ENCODE results near the gene METTL27. TPM values are rescaled to one million over a fixed set of nuclear protein-coding genes. Genes with fewer than 3 reads are reported as not detected.
A peak's percentile ranks its signal among the peaks of the same experiment; 100 is the strongest.

Gene METTL27
- total and polyA plus RNA-seq, 2 donors (not counting 1 experiment from before 2014, with no cell fraction given) = 2.1 to 15.7 TPM

DNA sequence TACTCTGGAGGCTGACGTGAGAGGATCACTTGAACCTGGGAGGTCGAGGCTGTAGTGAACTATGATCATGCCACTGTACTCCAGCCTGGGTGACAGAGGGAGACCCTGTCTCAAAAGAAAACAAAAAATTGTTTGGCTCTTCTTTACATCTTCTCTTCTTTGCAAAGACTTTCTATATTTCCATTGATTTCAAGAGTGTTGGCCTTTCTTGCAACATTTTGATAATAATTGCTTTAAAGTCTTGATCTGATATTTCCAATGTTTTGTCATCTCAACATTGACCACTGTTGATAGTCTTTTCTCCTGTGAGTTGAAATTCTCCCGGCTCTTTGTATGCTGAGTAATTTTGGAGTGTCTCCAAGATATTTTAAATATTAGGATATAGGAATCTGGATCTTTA is 29.3 kb downstream of the METTL27 start:
- Histone ChIP-seq H3K27ac (ENCODE audit: insufficient read depth, low read length) (no peak overlapping the region), H3K9ac (ENCODE audit: insufficient read depth, low read length) (no peak overlapping the region), H3K4me1 (ENCODE audit: control insufficient read depth, extremely low read depth, insufficient read depth, low read length) (no peaks in the 10 kb centered on the region), H3K9me3 (ENCODE audit: control insufficient read depth, insufficient read depth, low read depth, low read length) (no peaks in the 10 kb centered on the region), H2AFZ (ENCODE audit: low read length) (no peak overlapping the region), H4K20me1 (ENCODE audit: control insufficient read depth, extremely low read depth, insufficient read depth, low read length) (no peaks in the 10 kb centered on the region), H3K79me2 (ENCODE audit: control insufficient read depth, insufficient read depth, low read length) (no peaks in the 10 kb centered on the region), H3K27me3 (ENCODE audit: control insufficient read depth, insufficient read depth, low read length) (no peaks in the 10 kb centered on the region), H3K4me2 (ENCODE audit: extremely low read depth, insufficient read depth, low read length) (no peak overlapping the region), H3K4me3 (replicated peaks in 1 of 4; ENCODE audit: control extremely low read depth in 1 of 4, insufficient read depth in 1 of 4, low read depth in 3 of 4, low read length in 4 of 4) (no peak overlapping the region), H3K36me3 (ENCODE audit: control insufficient read depth, insufficient read depth, low read length) (no peaks in the 10 kb centered on the region)
- no peak for TF ChIP-seq EZH2 (IDR thresholded peaks at IDR 0.05; ENCODE audit: low read length, missing control alignments)
- no peak for TF ChIP-seq CTCF (conservative IDR thresholded peaks at IDR 0.05 in 1 of 2, IDR thresholded peaks at IDR 0.05 in 1 of 2; ENCODE audit: low read depth in 1 of 2, low read length in 2 of 2)
- DNase-seq (ENCODE audit: low read depth in 2 of 2) = no peak

- Histone ChIP-seq H3K79me2 (ENCODE audit: control insufficient read depth, insufficient read depth, low read length) (no peaks in the 10 kb centered on the region), H4K20me1 (ENCODE audit: control insufficient read depth, extremely low read depth, insufficient read depth, low read length) (no peaks in the 10 kb centered on the region), H3K27me3 (ENCODE audit: control insufficient read depth, insufficient read depth, low read length) (no peaks in the 10 kb centered on the region), H2AFZ (ENCODE audit: low read length) (no peak overlapping the region), H3K4me3 (replicated peaks in 1 of 4; ENCODE audit: control extremely low read depth in 1 of 4, insufficient read depth in 1 of 4, low read depth in 3 of 4, low read length in 4 of 4) (no peak overlapping the region), H3K4me1 (ENCODE audit: control insufficient read depth, extremely low read depth, insufficient read depth, low read length) (no peaks in the 10 kb centered on the region), H3K27ac (ENCODE audit: insufficient read depth, low read length) (no peak overlapping the region), H3K4me2 (ENCODE audit: extremely low read depth, insufficient read depth, low read length) (no peak overlapping the region), H3K9me3 (ENCODE audit: control insufficient read depth, insufficient read depth, low read depth, low read length) (no peaks in the 10 kb centered on the region), H3K36me3 (ENCODE audit: control insufficient read depth, insufficient read depth, low read length) (no peaks in the 10 kb centered on the region), H3K9ac (ENCODE audit: insufficient read depth, low read length) (no peak overlapping the region)
- peak; percentile 40 to 53 for DNase-seq (ENCODE audit: low read depth in 2 of 2)
- TF ChIP-seq EZH2 (IDR thresholded peaks at IDR 0.05; ENCODE audit: low read length, missing control alignments) (no peak), CTCF (conservative IDR thresholded peaks at IDR 0.05 in 1 of 2, IDR thresholded peaks at IDR 0.05 in 1 of 2; ENCODE audit: low read depth in 1 of 2, low read length in 2 of 2) (peak; percentile 71 to 79)
Measured at GRCh38 chr7:73811760-73812168, 30.6 kb downstream of the METTL27 start.

DNA sequence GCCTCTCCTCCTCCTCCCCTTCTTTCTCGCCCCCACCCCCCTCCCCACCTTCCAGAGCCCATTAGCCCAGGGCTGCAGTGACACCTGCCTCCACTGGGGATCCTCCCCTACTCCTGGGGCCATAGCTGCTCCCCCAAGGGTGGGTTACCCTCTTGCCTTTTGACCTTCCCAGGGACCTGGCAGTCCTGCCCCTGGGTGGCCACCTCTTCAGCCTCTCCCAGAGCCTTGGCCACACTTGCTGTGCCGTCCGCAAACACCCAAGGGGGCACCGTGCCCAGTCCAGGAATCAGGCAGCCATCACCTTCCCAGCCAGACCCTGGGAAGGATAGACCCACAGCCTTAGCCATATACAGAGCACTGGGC is 31.3 kb downstream of the METTL27 start:
- no peak overlapping the region for H3K27ac ChIP-seq (ENCODE audit: insufficient read depth, low read length)
- no peak overlapping the region for H3K4me2 ChIP-seq (ENCODE audit: extremely low read depth, insufficient read depth, low read length)
- H3K79me2 ChIP-seq (ENCODE audit: control insufficient read depth, insufficient read depth, low read length) = no peaks in the 10 kb centered on the region
- no peaks in the 10 kb centered on the region for H3K36me3 ChIP-seq (ENCODE audit: control insufficient read depth, insufficient read depth, low read length)
- no peaks in the 10 kb centered on the region for H3K27me3 ChIP-seq (ENCODE audit: control insufficient read depth, insufficient read depth, low read length)
- no peaks in the 10 kb centered on the region for H4K20me1 ChIP-seq (ENCODE audit: control insufficient read depth, extremely low read depth, insufficient read depth, low read length)
- TF ChIP-seq CTCF (conservative IDR thresholded peaks at IDR 0.05 in 1 of 2, IDR thresholded peaks at IDR 0.05 in 1 of 2; ENCODE audit: low read depth in 1 of 2, low read length in 2 of 2) = no peak
- no peak for TF ChIP-seq EZH2 (IDR thresholded peaks at IDR 0.05; ENCODE audit: low read length, missing control alignments)
- no peak overlapping the region for H3K4me3 ChIP-seq (replicated peaks in 1 of 4; ENCODE audit: control extremely low read depth in 1 of 4, insufficient read depth in 1 of 4, low read depth in 3 of 4, low read length in 4 of 4)
- no peaks in the 10 kb centered on the region for H3K9me3 ChIP-seq (ENCODE audit: control insufficient read depth, insufficient read depth, low read depth, low read length)
- DNase-seq (ENCODE audit: low read depth in 2 of 2) = no peak
- no peaks in the 10 kb centered on the region for H3K4me1 ChIP-seq (ENCODE audit: control insufficient read depth, extremely low read depth, insufficient read depth, low read length)
- no peak overlapping the region for H3K9ac ChIP-seq (ENCODE audit: insufficient read depth, low read length)
- H2AFZ ChIP-seq (ENCODE audit: low read length) = no peak overlapping the region
